ENCODE data around the gene PCDHA12.
"Not testable (repeated sequence)": the region's sequence is repeated elsewhere in the genome, so short reads cannot be mapped to it uniquely, and the experiment has no call there.

DNA sequence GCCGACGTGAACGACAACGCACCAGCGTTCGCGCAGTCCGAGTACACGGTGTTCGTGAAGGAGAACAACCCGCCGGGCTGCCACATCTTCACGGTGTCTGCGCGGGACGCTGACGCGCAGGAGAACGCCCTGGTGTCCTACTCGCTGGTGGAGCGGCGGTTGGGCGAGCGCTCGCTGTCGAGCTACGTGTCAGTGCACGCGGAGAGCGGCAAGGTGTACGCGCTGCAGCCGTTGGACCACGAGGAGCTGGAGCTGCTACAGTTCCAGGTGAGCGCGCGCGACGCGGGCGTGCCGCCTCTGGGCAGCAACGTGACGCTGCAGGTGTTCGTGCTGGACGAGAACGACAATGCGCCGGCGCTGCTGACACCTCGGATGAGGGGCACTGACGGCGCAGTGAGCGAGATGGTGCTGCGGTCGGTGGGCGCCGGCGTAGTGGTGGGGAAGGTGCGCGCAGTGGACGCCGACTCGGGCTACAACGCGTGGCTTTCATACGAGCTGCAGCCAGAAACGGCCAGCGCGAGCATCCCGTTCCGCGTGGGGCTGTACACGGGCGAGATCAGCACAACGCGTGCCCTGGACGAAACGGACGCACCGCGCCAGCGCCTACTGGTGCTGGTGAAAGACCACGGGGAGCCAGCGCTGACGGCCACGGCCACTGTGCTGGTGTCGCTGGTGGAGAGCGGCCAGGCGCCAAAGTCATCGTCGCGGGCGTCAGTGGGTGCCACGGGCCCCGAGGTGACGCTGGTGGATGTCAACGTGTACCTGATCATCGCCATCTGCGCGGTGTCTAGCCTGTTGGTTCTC is 25.1 kb upstream of the PCDHA12 start:
- not testable (repeated sequence) for TF ChIP-seq POLR2A (IDR thresholded peaks at IDR 0.05; ENCODE audit: low read length); GATA1 (IDR thresholded peaks at IDR 0.05; ENCODE audit: low read depth, low read length)
